ENCODE data around the gene COMMD3. TPM values are rescaled to one million over a fixed set of nuclear protein-coding genes. Genes with fewer than 3 reads are reported as not detected.

Gene COMMD3
- total and polyA plus RNA-seq, 2 of the 4 experiments (the other 2 are of a cell fraction) = 30.8 to 44.8 TPM

GRCh38 chr10:22368981-22369380 lies 52.8 kb downstream of the COMMD3 start:
- no peak overlapping the region for H2AK9ac ChIP-seq (replicated peaks; ENCODE audit: low read depth, low read length, poor library complexity)
- no peak overlapping the region for H3K18ac ChIP-seq (ENCODE audit: low read depth, low read length)
- DNase-seq (no peak), ATAC-seq (ENCODE audit: low read depth) (no peak)
- no peaks in the 10 kb centered on the region for H3K36me3 ChIP-seq (ENCODE audit: control insufficient read depth, insufficient read depth, low read length)
- H4K20me1 ChIP-seq (ENCODE audit: insufficient read depth, low read length) = no peaks in the 10 kb centered on the region
- H3K79me1 ChIP-seq (ENCODE audit: low read depth in 1 of 2, low read length in 2 of 2) = no peaks in the 10 kb centered on the region
- no peak overlapping the region for H3K4me3 ChIP-seq (ENCODE audit: insufficient read depth, low read depth, low read length)
- no peaks in the 10 kb centered on the region for H3K9me1 ChIP-seq (ENCODE audit: insufficient read depth, low read length)
- in situ Hi-C loops (cut with MboI; ENCODE audit: low sequenced_read_pairs) = no loop called here
- H4K8ac ChIP-seq (ENCODE audit: low read depth in 2 of 2, low read length in 2 of 2) = no peak overlapping the region
- no peak overlapping the region for H2BK5ac ChIP-seq (ENCODE audit: low read depth, low read length, poor library complexity, severe bottlenecking)
- H3K4me1 ChIP-seq (ENCODE audit: control insufficient read depth, insufficient read depth, low read length) = no peaks in the 10 kb centered on the region
- no peak overlapping the region for H3K4me2 ChIP-seq (ENCODE audit: low read depth, low read length)
- H2AFZ ChIP-seq (replicated peaks; ENCODE audit: low read length, poor library complexity) = no peak overlapping the region
- WGBS, 2 experiments (ENCODE audit: extremely low coverage in 2 of 2, insufficient read length in 1 of 2) = no CpG with 5 or more reads among the region's 2 CpGs
- no peak overlapping the region for H2AK5ac ChIP-seq (ENCODE audit: low read depth, low read length)
- dilution Hi-C loops (cut with HindIII; ENCODE audit: low sequenced_read_pairs, unreplicated experiment) = no loop called here
- no peaks in the 10 kb centered on the region for H3K9me3 ChIP-seq (ENCODE audit: control insufficient read depth, insufficient read depth, low read length)
- H2BK20ac ChIP-seq (ENCODE audit: low read depth, low read length) = no peak overlapping the region
- no peak for TF ChIP-seq BHLHE40 (IDR thresholded peaks at IDR 0.05; ENCODE audit: low read depth, low read length)
- no peak for TF ChIP-seq ELK1 (IDR thresholded peaks at IDR 0.05; ENCODE audit: borderline replicate concordance, low read depth, low read length)
- TF ChIP-seq CEBPB (IDR thresholded peaks at IDR 0.05; ENCODE audit: low read depth, low read length) = no peak
- TF ChIP-seq MAZ (IDR thresholded peaks at IDR 0.05; ENCODE audit: borderline replicate concordance, low read depth, low read length) = no peak
- no peak for TF ChIP-seq NFE2L2 (IDR thresholded peaks at IDR 0.05; ENCODE audit: low read depth, low read length)
- no peak for TF ChIP-seq RCOR1 (IDR thresholded peaks at IDR 0.05; ENCODE audit: insufficient replicate concordance, low read length)
- TF ChIP-seq CTCF (conservative IDR thresholded peaks at IDR 0.05; ENCODE audit: low read depth, low read length) = no peak
- no peak for TF ChIP-seq RFX5 (IDR thresholded peaks at IDR 0.05; ENCODE audit: low read depth, low read length)
- TF ChIP-seq FOS (IDR thresholded peaks at IDR 0.05; ENCODE audit: low read depth, low read length) = no peak
- TF ChIP-seq RAD21 (IDR thresholded peaks at IDR 0.05; ENCODE audit: low read length) = no peak
- no peak for TF ChIP-seq POLR2A (IDR thresholded peaks at IDR 0.05; ENCODE audit: low read depth, low read length)
- no peak for TF ChIP-seq MAFK (IDR thresholded peaks at IDR 0.05; ENCODE audit: low read depth, low read length)
- TF ChIP-seq SMC3 (IDR thresholded peaks at IDR 0.05; ENCODE audit: low read depth, low read length) = no peak
- no peak for TF ChIP-seq USF2 (IDR thresholded peaks at IDR 0.05; ENCODE audit: low read depth, low read length)
- no peak for TF ChIP-seq CHD1 (IDR thresholded peaks at IDR 0.05; ENCODE audit: low read depth, low read length)
- TF ChIP-seq MXI1 (IDR thresholded peaks at IDR 0.05; ENCODE audit: borderline replicate concordance, low read depth, low read length) = no peak
- intact Hi-C loops (cut with micrococcal nuclease) = no loop called here
- no peak overlapping the region for H3K9ac ChIP-seq (ENCODE audit: low read depth, low read length)
- no peak overlapping the region for H3K23ac ChIP-seq (ENCODE audit: low read depth, low read length)
- BruUV-seq (replicated peaks) = no TSS peak
- H4K91ac ChIP-seq (ENCODE audit: insufficient read depth, low read depth, low read length) = no peak overlapping the region
- ChIA-PET POLR2A (ENCODE audit: unreplicated experiment) (no interaction called here), CTCF (no interaction called here)
- no peak overlapping the region for H3K27ac ChIP-seq (ENCODE audit: insufficient read depth, low read length)
- H3K14ac ChIP-seq (replicated peaks; ENCODE audit: low read depth, low read length) = no peak overlapping the region
- no peak overlapping the region for H2BK120ac ChIP-seq (ENCODE audit: low read depth, low read length)
- no peak overlapping the region for H3K4ac ChIP-seq (ENCODE audit: low read depth, low read length)
- no peak overlapping the region for H3K56ac ChIP-seq (ENCODE audit: extremely low read depth, insufficient read depth, low read length)
- H3K27me3 ChIP-seq (ENCODE audit: control insufficient read depth, insufficient read depth, low read length) = peaks cover 5% of the 10 kb centered on the region
- no peak overlapping the region for H2BK15ac ChIP-seq (ENCODE audit: low read depth, low read length)
- no peak overlapping the region for H4K5ac ChIP-seq (ENCODE audit: low read depth, low read length)
